ENCODE results near the gene ATPAF1. TPM values are rescaled to one million over a fixed set of nuclear protein-coding genes. Genes with fewer than 3 reads are reported as not detected.

The ATPAF1 gene
- total RNA-seq, 1 donor from 2014 or later, result 24.5 TPM

GRCh38 chr1:46615735-46616134, 52.4 kb downstream of the ATPAF1 start:
- ATAC-seq (ENCODE audit: low read depth) (no peak), DNase-seq (no peak)
- Mint-ChIP-seq H3K36me3 (ENCODE audit: low read depth) (peaks cover 11% of the 10 kb centered on the region), H3K9me3 (no peaks in the 10 kb centered on the region), H3K4me3 (peak overlapping the region; percentile 92), H3K4me1 (peaks cover 67% of the 10 kb centered on the region), H3K27ac (peak overlapping the region; percentile 78), H3K27me3 (no peaks in the 10 kb centered on the region)
- POLR2A ChIA-PET, result interaction anchor here (1.4 to 7.5 kb wide), 2 partner anchors 11 to 103 kb away, joined by 5 to 108 read pairs; partner anchors contain the start of genes EFCAB14 and MKNK1
- intact Hi-C loops (cut with micrococcal nuclease), result loop anchor here (1.0 to 10.0 kb wide), 3 partner anchors 11 to 311 kb away; partner anchors contain the start of genes ATPAF1, LRRC41, MKNK1 and UQCRH
- CTCF ChIA-PET, result interaction anchor here (1.1 kb wide), 1 partner anchor 11 kb away, joined by 3 read pairs; the partner anchor contains the start of gene MKNK1
- no peak for TF ChIP-seq CTCF (IDR thresholded peaks at IDR 0.05)

- no peaks in the 10 kb centered on the region for H3K27me3 Mint-ChIP-seq
- no peaks in the 10 kb centered on the region for H3K9me3 Mint-ChIP-seq
- H3K4me1 Mint-ChIP-seq, result peaks cover 67% of the 10 kb centered on the region
- H3K4me3 Mint-ChIP-seq, result peak overlapping the region; percentile 92
- H3K36me3 Mint-ChIP-seq (ENCODE audit: low read depth), result peaks cover 16% of the 10 kb centered on the region
- no peak for DNase-seq
- intact Hi-C loops (cut with micrococcal nuclease), result loop anchor here (5.0 to 10.0 kb wide), 2 partner anchors 52 to 310 kb away; partner anchors contain the start of genes ATPAF1, LRRC41 and UQCRH
- H3K27ac Mint-ChIP-seq, result peak overlapping the region; percentile 20
- no peak for ATAC-seq (ENCODE audit: low read depth)
- TF ChIP-seq CTCF (IDR thresholded peaks at IDR 0.05), result no peak
- ChIA-PET POLR2A (interaction anchor here (7.5 kb wide), 1 partner anchor 10 kb away, joined by 108 read pairs; the partner anchor contains the start of gene MKNK1), CTCF (no interaction called here)
Measured at GRCh38 chr1:46615088-46615487, 53.1 kb downstream of the ATPAF1 start.

- H3K27ac Mint-ChIP-seq, result no peak overlapping the region
- intact Hi-C loops (cut with micrococcal nuclease), result loop anchor here (10.0 kb wide), 1 partner anchor 310 kb away; the partner anchor contains the start of genes LRRC41 and UQCRH
- no peak for DNase-seq
- ATAC-seq (ENCODE audit: low read depth), result no peak
- TF ChIP-seq CTCF (IDR thresholded peaks at IDR 0.05), result no peak
- H3K9me3 Mint-ChIP-seq, result no peaks in the 10 kb centered on the region
- ChIA-PET POLR2A (interaction anchor here (7.5 kb wide), 1 partner anchor 10 kb away, joined by 108 read pairs; the partner anchor contains the start of gene MKNK1), CTCF (no interaction called here)
- no peak overlapping the region for H3K4me3 Mint-ChIP-seq
- H3K27me3 Mint-ChIP-seq, result no peaks in the 10 kb centered on the region
- peaks cover 21% of the 10 kb centered on the region for H3K36me3 Mint-ChIP-seq (ENCODE audit: low read depth)
- peaks cover 67% of the 10 kb centered on the region for H3K4me1 Mint-ChIP-seq
Measured at GRCh38 chr1:46614604-46614984, 53.6 kb downstream of the ATPAF1 start.

- no peak for TF ChIP-seq CTCF (IDR thresholded peaks at IDR 0.05)
- Mint-ChIP-seq H3K36me3 (ENCODE audit: low read depth) (peaks cover 28% of the 10 kb centered on the region), H3K4me1 (peaks cover 63% of the 10 kb centered on the region), H3K9me3 (no peaks in the 10 kb centered on the region), H3K27ac (no peak overlapping the region), H3K4me3 (peak overlapping the region; percentile 15), H3K27me3 (no peaks in the 10 kb centered on the region)
- DNase-seq (no peak), ATAC-seq (ENCODE audit: low read depth) (no peak)
- CTCF ChIA-PET, result no interaction called here
- POLR2A ChIA-PET, result interaction anchor here (0.6 to 7.5 kb wide), 2 partner anchors 9 to 78 kb away, joined by 6 to 108 read pairs; partner anchors contain the start of gene MKNK1
- intact Hi-C loops (cut with micrococcal nuclease), result loop anchor here (10.0 kb wide), 1 partner anchor 309 kb away; the partner anchor contains the start of genes LRRC41 and UQCRH
Measured at GRCh38 chr1:46613661-46614603, 54.2 kb downstream of the ATPAF1 start.

Measured in activated B cell treated with CpG ODN at 0.5 μM for 24 hours (primary cell).